Neural progenitor cell (in vitro differentiated cells): ENCODE results near the gene KRT79.

Source experiments
- EZH2 ChIP-seq: fragments of 200-600 bp; sonication (generic); IDR thresholded peaks from 2 replicates; pipeline ENCODE4 v1.6.1; 2017; ENCODE audit warnings: antibody characterized with exemption, mild to moderate bottlenecking, moderate library complexity
- EZH2phosphoT487 ChIP-seq: fragments of 200-600 bp; sonication (generic); IDR thresholded peaks from 2 replicates; pipeline ENCODE4 v1.6.1; 2017; ENCODE audit warnings: antibody characterized with exemption
- TF ChIP-seq, protein P1 (sequence below): fragments of 200-600 bp; sonication (generic); IDR thresholded peaks from 2 replicates; pipeline ENCODE4 v1.5.1; 2017; ENCODE audit warnings: antibody characterized with exemption, mild to moderate bottlenecking

DNA sequence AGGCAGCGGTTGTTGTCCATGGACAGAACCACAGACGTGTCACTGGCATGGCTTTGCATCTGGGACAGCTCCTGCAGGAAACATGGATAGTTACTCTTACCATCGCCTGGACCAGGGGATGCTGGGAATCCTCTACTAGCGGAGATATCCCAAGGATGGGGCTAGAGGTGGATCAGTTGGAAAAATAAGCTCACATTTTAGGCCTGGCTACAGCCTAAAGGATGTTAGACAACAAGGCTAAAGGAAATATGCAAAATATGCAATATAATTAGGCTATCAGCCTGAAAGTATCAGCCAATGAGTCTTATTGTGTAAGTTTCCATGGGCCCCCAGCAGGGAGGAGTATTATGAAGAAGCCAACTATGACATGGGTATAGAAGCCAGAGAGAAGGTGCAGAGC is 61.9 kb downstream of the KRT79 start:
- TF ChIP-seq, protein P1, sequence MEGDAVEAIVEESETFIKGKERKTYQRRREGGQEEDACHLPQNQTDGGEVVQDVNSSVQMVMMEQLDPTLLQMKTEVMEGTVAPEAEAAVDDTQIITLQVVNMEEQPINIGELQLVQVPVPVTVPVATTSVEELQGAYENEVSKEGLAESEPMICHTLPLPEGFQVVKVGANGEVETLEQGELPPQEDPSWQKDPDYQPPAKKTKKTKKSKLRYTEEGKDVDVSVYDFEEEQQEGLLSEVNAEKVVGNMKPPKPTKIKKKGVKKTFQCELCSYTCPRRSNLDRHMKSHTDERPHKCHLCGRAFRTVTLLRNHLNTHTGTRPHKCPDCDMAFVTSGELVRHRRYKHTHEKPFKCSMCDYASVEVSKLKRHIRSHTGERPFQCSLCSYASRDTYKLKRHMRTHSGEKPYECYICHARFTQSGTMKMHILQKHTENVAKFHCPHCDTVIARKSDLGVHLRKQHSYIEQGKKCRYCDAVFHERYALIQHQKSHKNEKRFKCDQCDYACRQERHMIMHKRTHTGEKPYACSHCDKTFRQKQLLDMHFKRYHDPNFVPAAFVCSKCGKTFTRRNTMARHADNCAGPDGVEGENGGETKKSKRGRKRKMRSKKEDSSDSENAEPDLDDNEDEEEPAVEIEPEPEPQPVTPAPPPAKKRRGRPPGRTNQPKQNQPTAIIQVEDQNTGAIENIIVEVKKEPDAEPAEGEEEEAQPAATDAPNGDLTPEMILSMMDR: no peak
- TF ChIP-seq EZH2phosphoT487 (no peak), EZH2 (no peak)
